GM20431 (cell line): ENCODE measurements around the gene DEDD2.

Experiments used
- in situ Hi-C: fragments of 300-500 bp; cut with MseI, MboI; formaldehyde crosslinking; loops from one replicate; pipeline ENCODE4 v1.15.0; 2020; ENCODE audit warnings: low sequenced_read_pairs; ENCODE audit not compliant: unreplicated experiment

DEDD2 gene

DNA sequence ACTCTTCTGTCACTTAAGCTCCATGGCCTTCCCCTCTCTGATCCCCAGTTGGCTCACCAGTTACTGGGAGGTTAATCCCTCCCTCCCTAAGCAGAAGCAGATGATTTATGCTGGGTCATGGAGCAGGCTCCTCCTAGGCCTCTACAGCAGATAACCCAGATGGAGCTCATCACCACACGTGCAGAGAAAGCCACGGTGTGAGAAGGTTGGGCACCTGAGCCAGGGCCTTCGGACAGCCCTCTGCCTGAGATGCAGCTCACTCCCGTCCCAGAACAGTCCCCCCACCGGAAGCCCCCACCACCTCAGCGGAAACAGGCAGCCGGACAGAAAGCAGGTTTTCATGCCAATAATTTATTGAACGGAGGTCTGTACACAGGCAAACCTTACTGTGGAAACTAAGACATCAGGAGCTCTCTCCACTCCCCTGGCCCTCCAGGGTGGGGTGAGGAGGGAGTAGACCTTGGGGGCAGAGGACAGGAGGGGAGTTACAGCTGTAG, 12.4 kb upstream of the DEDD2 start:
- in situ Hi-C loops, result no loop called here

DNA sequence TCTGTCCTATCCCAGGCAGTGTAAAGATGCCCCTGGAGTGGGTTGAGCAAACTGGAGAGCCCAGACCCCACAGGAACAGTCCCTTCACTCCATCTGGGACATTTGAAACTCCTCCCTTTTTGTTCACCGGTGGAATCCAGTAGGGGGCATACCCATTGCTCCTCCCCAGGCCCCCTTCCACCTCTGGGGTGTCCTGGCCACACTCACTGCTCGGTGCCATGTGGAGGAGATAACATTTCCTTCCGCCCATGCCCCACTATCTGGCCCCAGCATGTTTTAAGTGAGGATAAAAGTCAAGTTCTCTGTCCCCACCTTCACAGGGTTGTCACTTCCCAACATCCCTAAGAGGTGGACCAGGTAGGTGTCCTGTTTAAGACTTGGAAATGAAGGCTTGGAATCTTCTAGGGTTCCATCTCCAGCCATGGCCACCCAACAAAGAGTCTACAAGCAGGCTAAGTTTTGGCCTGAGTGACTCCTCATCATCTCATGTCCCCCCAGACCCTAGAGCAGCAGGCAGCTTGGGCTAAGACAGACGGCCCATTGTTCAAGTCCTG, 11.9 kb upstream of the DEDD2 start:
- in situ Hi-C loops, result no loop called here

DNA sequence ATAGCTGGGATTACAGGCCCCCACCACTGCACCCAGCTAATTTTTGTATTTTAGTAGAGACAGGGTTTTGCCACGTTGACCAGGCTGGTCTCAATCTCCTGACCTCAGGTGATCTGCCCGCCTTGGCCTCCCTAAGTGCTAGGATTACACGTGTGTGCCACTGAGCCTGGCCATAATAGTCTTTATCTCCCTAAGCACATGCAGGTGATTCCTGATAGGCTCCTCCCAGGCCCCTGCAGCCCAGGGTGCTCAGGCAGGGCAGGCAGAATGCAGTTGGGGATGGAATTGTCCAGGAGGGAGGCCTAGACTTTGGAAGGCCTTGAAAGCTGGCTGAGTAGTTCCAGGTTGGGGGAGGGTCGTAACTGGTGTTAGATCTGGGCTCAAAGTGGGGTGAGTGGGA, 11.2 kb upstream of the DEDD2 start:
- in situ Hi-C loops, result no loop called here

DNA sequence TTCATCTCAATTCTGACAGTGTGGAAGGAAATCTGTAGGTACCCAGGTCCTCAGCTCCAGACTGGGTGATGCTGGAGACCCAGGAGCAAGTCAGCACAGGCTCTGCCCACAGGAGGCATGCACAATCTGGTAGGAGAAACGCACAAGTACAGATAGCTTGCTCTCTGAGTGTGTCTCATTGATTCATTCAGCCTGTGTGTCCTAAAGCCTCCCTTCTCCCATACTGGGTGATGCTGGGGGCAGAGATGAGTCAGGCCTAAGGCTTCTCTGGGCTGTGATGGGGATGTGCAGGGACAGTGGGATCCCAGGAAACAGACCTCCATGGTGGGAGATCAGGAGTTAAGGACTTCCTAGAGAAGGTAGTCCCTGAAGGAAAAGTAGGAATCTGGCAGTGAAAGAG, 9.4 kb upstream of the DEDD2 start:
- in situ Hi-C loops, result no loop called here

DNA sequence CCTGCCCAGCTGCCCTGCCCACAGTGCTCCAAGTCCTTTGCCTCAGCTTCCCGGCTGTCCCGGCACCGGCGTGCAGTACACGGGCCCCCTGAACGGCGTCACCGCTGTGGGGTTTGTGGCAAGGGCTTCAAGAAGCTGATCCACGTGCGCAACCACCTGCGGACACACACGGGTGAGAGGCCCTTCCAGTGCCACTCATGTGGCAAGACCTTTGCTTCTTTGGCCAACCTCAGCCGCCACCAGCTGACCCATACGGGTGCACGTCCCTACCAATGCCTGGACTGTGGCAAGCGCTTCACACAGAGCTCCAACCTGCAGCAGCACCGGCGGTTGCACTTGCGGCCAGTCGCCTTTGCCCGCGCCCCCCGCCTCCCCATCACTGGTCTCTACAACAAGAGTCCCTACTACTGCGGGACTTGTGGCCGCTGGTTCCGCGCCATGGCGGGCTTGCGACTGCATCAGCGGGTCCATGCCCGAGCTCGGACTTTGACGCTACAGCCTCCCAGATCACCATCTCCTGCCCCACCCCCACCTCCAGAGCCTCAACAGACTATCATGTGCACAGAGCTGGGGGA, 8.3 kb upstream of the DEDD2 start:
- in situ Hi-C loops, result no loop called here

DNA sequence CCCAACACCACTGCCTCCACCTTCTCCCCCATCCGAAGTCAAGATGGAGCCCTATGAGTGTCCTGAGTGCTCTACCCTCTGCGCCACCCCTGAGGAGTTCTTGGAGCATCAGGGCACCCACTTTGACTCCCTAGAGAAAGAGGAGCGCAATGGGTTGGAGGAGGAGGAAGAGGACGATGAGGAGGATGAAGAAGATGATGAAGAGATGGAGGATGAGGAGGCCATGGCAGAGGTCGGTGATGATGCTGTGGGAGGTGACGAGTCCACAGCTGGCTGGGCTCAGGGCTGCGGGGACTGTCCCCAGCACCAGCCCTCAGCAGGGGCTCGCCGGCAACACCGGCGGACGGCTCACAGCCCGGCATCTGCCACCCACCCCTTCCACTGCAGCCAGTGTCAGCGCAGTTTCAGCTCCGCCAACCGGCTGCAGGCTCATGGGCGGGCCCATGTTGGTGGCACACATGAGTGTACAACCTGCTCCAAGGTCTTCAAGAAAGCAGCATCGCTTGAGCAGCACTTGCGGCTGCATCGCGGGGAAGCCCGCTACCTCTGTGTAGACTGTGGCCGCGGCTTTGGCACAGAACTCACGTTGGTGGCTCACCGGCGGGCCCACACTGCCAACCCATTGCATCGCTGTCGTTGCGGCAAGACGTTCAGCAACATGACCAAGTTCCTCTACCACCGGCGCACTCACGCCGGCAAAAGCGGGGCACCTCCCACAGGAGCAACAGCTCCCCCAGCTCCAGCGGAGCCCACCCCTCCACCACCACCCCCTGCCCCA, 7.7 kb upstream of the DEDD2 start:
- in situ Hi-C loops, result no loop called here

DNA sequence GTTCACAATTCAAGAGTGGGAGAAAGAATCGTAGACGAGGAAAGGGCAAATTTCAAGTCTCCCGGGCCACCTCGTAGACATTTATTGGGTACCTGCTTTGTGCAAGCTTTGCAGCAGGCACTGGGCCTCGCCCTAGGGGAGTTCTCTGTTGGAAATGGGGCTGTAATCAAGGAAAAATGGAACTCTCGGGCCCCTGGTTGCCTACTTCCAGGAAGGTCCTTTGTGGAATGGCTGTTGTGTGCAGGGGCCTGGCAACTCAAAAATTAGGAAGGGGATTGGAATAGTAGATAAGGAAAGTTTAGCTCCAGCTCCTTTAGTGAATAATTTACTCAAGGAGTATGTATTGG, 3.2 kb upstream of the DEDD2 start:
- in situ Hi-C loops, result no loop called here

DNA sequence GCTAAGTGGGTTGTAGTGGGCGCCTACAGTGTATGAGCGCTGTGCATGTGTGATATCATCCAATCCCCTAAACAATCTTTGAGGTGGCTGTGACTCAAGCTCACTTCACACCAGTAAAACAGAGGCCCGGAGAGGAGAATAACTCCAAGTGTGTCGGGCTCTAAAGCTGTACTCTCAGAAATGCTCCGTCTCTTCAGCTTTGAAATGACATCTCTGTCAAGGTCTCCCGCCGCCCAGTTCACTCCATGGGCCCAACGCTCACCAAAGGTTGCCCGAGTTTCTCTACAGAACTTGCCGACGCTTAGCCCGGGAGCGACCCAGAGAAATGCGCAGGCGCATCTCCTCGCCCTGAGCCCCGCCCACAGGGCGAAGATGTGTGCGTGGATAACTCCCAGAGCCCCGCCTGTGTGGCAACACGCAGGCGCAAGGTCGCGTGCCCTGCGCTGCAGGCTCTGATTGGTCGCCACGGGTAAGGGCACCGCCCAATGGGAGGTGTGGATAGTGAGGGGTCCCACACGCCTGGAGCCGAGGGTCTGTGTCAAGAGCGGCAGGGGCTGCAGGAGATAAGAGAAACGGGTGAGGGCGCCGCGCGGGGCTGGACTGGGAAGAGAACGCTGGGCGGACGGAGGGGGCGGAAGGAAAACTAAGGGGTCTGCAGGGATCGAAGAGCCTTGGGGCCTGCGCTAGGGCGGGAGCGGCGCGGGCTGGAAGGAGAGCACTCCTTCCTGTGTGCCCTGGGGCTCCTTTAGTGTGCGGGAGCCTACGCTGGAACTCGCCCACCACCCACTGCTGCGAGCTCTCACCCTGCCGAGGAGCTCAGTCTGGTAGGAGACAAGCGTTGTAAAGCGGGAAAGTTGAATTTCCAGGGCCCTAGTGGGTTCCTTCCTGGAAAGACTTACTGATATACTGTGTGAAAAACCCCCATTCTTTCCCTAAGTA, 2.6 kb upstream of the DEDD2 start, which contains the start of gene ZNF526:
TSS of gene ZNF526 (plus strand) at position 501 of the 939 bp plus-strand sequence. CDS start 4,092 bp downstream, outside the sequence.
- in situ Hi-C loops, result no loop called here

DNA sequence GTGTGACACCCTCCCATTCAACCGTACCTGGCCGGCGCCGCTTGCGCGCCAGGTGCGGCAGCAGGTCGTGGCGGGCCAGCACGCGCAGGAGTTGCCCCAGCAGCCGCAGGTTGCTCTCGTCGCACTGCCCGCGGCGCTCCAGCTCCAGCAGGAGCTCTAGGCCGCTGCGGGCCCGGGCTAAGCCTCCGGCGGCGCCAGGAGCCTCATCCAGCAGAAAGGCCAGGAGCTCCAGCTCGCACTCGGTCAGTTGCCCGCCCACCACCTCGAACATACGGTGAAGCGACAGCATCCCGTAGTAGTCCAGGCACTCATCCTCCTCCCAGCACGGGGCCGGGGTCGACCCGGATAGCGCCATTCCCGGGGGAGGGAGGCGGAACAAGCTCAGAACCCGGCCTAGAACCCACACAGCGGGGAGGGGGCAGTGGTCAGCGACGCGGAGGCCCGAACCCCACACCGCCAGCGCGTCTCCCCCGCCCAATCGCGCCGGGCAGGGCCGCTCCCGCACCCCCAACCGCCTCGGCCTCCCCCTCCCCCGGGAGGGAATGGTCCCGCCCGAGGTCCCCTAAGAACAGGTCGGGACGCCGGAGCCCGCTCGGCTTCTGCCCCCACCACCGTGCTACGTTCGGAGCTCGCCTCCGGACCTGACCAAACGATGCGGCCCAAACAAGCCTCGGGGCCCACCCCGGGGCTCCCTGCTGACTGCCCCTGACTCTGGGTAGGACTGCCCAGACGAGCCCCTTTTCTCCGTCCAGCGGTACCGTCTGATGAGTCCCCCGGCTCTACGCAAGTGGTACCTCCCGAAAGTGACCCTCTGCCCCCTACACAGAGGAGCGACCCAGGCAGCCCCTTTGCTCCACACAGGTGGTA, 591 bp downstream of the DEDD2 start:
- in situ Hi-C loops, result no loop called here

DNA sequence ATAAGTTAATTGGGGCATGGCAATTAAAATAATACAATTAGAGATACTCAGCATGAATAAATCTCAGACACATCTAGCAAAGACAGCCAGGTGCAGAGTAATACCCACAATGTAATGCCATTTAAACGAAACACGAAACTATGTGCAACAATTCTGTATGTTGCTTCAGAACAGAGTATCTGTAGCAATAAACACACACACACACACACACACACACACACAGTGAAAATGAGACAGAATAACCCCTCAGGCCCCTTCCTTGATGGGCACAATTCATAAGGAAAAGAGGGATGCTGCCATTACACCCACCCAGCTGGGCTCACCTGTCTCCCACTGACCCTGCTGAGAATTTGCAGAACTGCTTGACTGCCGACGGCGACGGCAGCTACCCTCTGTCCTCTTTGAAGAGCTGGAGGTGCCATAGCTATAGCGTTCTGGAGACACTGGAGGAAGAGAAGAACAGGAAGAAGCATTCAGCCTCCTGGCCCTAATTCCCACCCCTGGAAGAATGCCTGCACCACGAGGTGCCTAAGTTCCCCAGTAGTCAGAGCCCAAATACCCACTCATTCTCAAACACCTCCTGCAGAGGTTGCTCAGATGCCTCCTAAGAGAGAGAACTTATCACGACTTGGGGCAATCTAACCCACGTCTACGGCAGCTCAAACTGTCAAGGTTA, 2.5 kb downstream of the DEDD2 start:
- in situ Hi-C loops, result no loop called here

DNA sequence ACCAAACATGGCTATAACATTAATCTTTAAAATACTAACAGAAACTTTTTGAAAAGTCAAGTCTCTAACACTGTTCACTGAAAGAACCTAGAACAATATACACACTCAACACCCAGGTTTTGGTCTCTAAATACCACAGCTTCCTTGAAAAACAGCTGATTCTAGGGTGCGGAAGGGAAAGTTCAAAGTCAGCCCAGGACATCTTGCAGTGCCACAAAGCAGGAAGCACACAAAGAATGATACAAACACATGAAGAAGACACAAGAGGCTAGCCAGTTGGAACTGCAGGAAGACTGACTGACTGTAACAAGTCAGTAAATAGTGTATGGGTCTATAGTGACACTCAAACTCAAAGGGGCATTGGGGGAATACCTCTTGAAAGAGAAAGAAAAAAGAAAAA, 4.6 kb downstream of the DEDD2 start:
- in situ Hi-C loops, result no loop called here

DNA sequence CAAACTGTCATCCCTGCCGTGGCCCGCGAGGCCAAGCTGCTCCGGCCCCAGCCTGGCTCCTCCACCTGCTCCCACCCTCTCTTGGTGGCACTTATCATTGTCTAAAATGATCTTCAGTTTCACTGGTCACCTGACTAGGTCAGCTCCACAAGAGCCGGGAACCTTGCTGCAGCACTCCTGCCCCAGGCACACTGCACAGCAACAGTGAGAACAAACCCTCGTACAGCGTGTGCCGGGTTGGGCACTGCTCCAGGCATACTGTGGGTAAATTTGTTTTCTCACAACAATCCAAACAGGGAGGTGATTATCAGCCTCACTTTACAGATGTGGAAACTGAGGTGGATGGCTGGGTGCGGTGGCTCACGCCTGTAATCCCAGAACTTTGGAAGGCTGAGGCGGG, 8.9 kb downstream of the DEDD2 start:
- in situ Hi-C loops, result no loop called here

DNA sequence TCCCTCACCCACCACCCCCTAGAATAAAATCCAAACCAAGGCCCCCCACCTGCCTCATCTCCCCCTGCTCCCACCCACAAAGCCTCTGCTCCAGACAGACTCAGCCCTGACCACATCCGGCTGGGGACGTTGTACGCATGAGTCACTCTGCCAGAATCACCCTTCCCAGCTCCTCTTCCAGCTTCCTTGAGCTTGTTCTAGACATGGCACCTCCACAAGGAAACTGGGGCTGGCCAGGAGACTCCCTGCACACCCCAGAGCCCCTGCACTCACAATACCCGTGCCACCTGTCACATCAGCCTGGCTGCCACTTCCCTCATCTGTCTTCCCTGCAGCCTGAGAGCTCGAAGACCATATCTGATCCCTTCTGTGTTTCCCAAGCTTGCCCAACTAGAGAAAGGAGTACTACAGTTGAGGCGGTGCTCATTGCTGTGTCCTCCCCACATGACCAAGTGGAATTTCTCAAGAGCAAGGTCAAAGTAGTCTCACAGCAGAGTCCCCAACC, 9.7 kb downstream of the DEDD2 start:
- in situ Hi-C loops, result no loop called here

DNA sequence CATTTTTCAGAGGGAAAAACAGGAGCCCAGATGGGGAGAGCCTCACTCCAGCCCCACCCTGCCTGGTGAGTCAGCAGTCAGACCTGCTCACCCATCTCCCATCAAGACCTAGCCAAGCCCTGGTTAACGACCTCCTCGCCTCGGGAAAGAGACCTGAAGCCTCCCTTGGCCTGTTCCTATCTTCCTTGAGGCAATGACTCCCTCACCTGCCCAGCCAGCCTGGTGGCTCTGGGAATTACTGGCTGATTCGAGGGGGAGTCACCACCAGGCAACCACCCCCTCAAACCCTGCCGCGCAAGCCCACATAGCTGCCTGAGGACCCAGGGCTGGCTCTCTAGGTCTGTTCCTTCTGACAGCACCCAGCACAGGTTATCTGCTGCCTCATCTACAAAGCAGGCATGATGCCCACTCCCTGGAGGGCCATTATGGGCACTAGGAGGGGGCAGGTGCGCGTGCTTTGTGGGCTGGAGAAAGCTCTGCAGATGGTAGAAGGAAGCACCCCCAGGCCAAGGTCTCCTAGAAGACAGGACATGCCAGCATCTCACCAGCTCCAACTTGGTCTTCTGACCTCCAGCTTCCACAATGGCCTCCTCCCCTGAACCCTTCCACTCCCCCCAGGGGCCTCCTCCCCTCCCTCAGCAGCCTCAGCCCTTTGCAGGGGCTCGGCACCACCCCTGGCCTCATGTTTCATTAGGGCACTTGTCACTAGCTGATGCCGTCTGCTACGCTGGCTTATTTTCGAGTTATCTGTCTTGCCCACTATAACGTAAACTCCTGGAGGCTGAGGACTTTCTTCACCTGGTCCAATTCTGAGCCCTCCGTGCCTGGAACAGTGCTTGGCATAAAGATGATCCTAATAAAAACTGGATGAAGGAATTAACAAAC, 10.4 kb downstream of the DEDD2 start:
- in situ Hi-C loops, result no loop called here

DNA sequence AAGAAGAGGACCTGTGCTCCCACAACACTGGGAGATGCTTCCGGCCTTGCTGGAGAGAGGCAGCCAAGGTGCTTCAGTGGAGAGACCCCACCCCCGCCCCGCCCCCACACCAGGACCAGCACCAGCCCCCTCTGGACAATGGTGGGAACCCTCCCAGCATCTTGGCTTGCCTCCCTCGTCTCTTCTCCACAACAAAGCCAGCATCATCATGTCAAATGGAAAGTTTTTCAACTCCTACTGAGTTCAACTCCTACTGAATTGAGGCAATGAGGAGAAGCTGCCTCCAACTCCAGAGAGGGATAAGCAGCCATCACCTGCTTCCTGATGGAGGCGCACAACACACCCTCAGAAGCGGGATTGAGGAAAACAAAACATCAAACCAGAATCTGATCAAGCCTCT, 12.8 kb downstream of the DEDD2 start:
- in situ Hi-C loops, result no loop called here

DNA sequence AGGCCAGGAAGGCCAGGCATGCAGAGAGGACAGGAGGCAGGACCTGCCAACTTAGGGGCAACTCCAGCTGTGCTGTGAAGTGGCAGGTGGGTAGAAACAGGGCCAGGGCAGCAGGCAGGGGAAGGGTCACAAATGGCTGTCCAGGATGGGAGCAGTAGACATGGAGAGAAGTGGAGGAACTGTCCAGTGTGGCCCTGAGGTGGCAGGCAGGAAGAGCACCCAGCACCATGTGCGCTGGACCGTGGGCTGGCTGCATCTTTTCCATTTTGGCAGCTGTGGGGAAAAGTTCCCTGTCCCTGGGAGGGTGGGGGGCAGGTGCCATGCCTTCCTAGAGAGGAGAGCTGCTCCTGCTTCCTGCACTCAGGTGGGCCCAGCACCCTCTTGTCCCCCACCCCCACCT, 13.8 kb downstream of the DEDD2 start:
- in situ Hi-C loops, result no loop called here

DNA sequence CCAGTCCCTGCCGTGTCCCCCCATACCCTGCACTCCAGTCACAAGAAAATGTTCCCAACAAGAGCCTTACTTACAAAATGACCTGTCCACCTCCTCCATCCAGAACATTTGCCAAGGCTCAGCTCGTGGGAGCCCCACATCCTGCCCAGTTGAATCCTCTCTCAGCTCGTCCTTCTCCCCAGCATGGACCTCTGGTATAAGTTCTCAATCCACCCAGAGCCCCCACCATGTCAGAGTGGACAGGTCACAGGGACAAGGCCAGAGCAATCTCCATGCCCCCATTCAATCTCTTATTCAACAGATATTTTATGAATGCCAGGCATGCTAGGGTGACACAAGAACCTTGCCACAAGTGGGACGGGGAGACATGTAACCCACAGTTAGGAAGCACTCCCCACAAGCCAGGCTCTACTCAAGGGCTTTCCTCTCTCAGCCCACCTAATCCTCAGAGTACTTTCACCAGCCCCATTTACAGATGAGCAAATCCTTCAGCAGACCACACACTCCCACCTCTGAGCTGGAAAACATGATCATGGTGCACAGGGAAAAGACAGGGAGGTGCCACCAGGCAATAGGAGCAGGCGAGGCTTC, 15.1 kb downstream of the DEDD2 start:
- in situ Hi-C loops, result no loop called here
